Liver (tissue), 3 donors: ENCODE measurements around the gene CLCN1.

Experiments used
- ATF3 ChIP-seq: IDR thresholded peaks from 2 replicates; pipeline ENCODE4 v1.6.1; 2016; ENCODE audit warnings: antibody characterized with exemption
- CTCF ChIP-seq: fragments of 150-350 bp; IDR thresholded peaks from 2 replicates; pipeline ENCODE4 v1.5.1; 2017; ENCODE audit warnings: improper control_type of control experiment, low read depth, low read length; ENCODE audit not compliant: missing input control
- JUND ChIP-seq, 2 donors: IDR thresholded peaks; 2 replicates each; pipeline ENCODE4 v1.6.1; 2016; ENCODE audit warnings: antibody characterized with exemption in 2 of 2
- MAX ChIP-seq: IDR thresholded peaks from 2 replicates; pipeline ENCODE4 v1.6.1; 2016; ENCODE audit warnings: antibody characterized with exemption
- RAD21 ChIP-seq, 2 donors: IDR thresholded peaks; 2 replicates each; pipeline ENCODE4 v1.6.1; 2016; ENCODE audit warnings: antibody characterized with exemption in 2 of 2, mild to moderate bottlenecking in 2 of 2
- YY1 ChIP-seq: IDR thresholded peaks from 2 replicates; pipeline ENCODE4 v1.6.1; 2016; ENCODE audit warnings: antibody characterized with exemption, mild to moderate bottlenecking
- donor health status: healthy.
- donor health status: healthy.

- TF ChIP-seq CTCF (no peak), YY1 (no peak), ATF3 (no peak), JUND (IDR thresholded peaks at IDR 0.05) (no peak), MAX (no peak), RAD21 (IDR thresholded peaks at IDR 0.05) (no peak)
Measured at GRCh38 chr7:143401265-143401664, 85.4 kb downstream of the CLCN1 start.
